Middle frontal gyrus (tissue), 1 donor: Measurements from ENCODE around the gene C9orf50.

Experiments
- DNase-seq: peaks from one replicate; pipeline ENCODE4 v3.0.0-alpha.2; 2015; ENCODE audit warnings: low spot score; ENCODE audit errors: extremely low spot score

C9orf50 gene

DNA sequence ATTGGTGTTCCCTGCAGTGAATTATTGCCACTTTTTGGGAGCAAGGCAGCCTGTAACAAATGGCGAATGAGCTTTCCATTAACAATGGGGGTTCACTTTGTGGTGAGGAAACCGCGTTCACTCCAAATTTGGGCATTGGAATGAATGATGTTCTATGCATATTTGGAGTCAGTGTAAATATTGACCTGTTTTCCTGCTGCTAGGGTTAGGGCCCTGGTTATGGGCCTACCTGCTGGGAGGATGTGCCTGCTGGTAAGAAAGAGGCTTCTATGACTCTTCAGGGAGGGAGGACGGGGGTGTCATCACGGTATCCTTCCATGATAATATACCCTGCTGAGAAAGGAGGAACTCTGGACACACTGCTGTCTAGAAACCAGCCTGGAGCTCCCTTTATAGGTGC, 29.0 kb downstream of the C9orf50 start:
- no peak for DNase-seq

DNA sequence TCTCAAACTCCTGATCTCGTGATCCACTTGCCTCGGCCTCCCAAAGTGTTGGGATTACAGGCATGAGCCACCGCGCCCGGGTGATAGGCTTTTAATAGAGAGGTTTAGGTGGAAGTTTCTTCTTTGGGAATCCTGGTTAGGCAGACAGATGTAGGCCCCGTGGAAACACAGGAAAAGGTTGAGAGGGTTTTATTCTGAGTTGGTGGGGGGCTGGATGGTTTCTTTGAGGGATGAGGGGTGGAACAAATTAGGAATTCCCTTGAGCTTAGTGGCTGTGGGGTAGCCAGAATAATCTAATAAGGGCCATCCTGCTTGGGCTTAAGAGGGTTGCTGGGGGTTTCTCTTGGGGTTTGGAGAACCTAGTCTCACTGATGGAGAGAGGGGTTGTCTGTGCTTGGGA, 30.4 kb downstream of the C9orf50 start:
- no peak for DNase-seq

DNA sequence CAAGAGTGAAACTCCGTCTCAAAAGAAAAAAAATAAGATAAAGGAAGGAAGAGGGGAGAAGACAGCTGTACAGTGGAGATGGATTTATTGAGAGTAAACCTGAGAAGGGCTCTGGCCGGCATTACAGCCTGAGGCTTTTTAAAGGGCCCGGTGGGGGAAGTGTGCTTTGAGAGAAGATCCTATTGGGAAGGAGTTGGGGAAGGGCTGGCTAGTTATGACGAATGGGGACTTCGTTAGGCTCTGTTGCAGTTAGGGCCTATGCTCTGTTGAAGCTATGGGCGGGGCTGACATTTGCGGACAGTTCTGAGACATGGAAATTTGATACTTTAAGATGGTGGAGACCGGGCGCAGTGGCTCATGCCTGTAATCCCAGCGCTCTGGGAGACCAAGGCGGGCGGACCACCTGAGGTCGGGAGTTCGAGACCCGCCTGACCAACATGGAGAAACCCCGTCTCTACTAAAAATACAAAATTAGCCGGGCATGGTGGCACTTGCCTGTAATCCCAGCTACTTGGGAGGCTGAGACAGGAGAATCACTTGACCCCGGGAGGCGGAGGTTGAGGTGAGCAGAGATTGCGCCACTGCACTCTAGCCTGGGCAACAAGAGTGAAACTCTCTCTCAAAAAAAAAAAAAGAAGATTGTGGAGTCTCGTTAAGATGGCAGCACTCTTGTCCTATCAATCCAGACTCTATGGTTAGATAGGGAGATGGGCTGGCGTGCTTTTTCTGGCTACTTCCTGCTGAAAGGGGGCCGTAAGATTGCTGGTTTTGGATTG, 33.2 kb downstream of the C9orf50 start:
- no peak for DNase-seq

DNA sequence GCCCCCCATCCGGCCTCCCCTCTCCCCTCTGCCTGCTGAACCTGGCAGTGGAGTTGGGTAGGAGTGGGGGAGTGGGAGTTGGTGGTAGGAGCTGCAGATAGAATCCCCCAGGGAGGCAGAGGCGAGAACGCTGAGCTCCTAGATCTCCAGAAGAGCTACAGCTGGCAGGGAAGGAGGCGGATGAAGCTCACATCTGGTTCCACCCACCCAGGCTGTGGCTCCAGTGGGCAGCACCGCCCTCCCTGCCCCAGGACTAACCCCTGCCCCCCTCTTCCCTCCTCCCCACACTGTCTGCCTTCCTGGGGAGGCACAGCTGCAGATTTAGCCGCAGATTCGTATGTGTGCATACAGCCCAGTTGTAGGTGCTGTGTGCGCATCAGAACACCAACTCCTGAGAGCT, 34.2 kb downstream of the C9orf50 start:
- DNase-seq, result no peak

DNA sequence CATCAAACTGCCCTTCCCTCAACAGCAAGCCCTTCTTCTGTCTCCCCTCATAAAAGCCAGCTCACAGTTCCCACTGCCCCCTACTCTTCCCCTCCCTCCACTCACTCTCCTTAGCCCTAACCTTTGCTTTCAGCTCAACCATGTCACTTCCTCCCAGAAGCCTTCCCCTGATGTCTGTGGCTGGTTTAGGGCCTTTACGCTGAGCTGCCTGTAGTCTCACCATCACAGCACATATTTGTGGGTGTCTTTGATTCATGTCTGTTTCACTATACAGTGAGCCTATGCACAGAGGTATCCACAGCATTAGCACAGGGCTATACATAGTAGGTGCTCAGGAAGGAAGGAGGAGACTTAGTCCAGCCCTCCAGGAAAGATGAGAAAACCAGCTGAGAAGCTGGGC, 34.7 kb downstream of the C9orf50 start:
- no peak for DNase-seq

DNA sequence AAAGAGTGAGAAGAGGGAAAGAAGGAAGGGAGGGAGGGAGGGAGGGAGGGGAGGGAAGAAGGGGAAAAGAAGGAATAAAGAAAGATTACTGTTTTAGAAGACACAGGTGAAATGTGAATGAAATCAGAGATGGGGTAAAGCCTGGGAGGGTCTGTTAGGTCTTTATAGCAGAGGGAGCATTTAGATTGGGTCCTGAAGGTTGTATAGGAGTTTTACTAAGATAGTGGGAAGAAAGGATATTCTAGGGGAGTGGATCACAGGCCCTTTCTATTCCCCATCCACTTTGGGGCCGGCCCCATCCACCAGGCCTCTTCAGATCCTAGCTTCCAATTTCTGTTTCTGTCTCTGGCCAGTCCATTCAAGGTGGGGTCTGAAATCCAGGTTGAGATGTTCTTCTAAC, 35.5 kb downstream of the C9orf50 start:
- DNase-seq, result no peak

DNA sequence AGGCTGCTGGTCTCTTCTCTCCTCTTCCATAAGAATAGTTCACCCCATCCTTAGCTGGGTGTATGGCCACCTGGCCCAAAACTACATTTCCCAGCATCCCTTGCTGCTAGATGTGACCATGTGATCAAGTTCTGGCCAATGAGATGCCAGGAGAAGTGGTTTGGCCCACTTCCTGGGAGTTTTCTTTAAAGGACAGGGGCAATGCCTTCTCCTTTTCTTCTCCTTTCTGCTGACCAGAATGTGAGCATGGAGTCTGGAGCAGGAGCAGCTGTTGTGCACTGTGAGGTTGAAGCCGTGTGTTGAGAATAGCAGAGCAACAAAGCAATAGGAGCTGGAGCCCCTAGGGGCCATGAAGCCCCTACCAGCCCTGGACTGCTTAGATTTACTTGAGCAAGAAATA, 36.8 kb downstream of the C9orf50 start:
- DNase-seq, result peak; percentile 83

DNA sequence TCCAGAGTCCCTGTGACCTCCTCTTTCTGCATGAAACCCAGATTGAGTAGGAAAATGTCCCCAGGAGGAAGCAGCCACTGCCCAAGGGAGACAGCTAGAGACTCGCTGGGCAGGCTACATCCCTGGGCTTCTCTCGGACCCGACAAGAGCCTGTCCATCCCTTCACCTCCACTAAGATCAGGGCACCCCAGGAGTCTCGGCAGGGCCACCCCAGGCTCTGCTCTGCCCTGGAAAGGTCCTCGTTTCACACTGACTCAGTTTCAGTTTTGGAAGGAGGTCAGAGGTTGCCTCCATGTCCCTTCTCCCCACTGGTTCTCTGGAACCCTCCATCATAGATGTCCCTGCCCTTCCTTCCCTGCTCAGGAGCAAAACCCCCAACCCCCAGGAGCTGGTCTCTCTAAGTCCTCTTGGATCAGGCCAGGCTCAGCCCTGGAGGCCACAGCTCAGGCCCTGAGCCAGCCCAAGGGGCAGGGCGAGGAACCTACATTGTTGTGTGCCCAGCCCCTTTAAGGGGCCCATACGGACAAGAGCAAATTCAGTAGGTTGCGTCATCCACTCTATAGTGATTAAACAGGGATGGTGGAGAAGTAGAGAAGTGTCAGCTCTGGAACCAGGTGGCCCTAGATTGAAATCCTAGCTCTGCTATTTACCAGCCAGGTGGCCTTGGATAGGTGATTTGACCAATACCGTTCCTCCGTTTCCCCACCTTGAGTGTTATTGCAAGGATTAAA, 37.4 kb downstream of the C9orf50 start:
- no peak for DNase-seq

DNA sequence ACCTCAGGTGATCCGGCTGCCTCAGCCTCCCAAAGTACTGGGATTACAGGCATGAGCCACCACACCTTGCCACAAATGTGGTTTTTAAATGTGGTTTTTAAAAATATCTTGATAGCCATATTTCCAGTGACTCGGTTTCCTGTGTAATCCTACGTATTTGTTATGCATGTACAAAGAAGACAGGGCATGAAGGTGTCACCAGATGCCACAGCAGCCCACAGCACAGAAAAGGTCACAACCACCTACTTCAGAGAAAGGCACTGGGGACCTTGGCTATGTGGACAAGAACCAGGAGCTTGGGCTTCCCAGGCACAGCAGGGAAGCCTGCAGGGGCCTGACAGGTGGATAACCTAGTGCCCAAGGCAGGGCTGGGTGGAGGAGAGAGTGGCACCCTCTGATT, 38.0 kb downstream of the C9orf50 start:
- DNase-seq, result no peak

DNA sequence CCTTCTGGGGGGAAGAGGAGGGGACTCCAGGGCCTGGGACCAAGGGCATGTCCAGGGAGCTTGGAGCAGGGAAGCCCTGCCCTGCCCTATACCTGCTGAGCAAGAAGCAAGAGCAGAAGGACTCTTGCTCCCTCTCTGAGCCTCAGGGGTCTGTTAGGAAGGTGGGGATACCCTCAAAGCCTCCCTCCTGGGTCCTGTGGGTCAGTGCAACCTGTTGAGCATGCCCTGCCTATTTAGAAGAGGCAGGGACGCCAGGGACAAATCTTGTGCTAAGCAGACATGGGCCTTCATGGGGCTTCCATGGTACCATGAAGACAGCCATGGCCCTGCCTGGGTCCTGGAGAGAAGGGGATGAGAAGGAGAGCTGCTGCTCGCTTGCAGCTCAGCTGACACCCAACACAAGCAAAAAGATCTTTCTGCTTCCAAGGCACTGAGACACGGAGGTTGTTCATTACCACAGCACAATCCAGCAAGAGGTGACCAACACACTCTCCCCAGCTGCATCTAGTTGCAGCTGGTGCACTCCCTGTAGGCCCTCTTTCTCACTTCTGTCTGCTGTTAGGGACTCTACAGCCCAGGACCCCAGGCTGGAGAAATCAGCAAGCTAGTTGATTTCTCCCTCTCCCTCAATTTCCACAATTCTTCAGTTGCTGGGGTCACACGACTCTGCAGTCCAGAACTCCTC, 39.3 kb downstream of the C9orf50 start:
- no peak for DNase-seq

DNA sequence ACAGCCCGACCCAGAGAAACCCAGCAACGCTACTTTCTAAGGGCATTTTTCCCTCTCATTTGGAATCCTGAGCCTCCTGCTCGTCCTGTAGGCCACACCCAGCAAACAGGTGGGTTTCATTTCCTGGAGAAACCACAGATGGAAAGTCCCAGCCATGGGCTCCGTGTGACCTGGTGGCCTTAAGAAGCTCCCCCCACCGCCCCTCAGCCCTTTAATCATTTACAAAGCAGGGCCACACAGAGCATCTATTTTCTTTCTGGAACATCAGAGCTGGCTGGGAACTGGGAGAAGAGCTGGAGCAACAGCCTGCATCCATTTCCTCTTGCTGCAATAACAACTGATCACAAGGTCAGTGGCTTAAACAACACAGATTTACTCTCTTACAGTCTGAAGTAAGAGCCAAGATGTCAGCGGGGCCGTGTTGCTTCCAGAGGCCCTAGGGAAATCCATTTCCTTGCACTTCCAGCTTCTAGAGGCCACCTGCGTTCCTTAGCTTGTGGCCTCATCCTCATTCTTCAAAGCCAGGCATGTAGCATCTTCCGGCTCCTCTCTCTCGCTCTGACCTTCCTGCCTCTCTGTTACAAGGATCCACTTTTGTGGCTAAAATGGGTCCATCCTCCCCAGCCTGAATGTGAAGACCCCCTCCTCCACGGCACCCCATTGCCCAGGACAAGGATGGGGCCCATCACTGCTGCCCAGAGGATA, 40.5 kb downstream of the C9orf50 start:
- no peak for DNase-seq

DNA sequence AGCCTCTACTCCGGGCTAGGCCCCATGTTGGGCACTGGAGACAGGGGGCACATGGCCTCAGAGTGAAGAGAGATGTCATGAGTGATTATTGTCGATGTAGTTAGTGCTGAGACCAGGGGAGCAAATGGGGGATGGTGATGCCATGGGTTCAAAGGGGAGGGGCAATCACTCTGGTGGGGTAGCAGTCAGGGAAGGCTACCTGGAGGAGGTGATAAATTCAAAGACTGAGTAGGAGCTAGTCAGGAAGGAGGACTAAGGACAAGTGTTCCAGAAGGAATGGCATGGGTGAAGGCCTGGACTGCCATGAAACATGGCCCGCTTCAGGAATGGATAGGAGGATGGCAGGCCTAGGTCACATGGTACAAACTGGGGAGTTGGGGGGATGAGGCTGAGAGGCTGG, 41.6 kb downstream of the C9orf50 start:
- DNase-seq, result no peak

DNA sequence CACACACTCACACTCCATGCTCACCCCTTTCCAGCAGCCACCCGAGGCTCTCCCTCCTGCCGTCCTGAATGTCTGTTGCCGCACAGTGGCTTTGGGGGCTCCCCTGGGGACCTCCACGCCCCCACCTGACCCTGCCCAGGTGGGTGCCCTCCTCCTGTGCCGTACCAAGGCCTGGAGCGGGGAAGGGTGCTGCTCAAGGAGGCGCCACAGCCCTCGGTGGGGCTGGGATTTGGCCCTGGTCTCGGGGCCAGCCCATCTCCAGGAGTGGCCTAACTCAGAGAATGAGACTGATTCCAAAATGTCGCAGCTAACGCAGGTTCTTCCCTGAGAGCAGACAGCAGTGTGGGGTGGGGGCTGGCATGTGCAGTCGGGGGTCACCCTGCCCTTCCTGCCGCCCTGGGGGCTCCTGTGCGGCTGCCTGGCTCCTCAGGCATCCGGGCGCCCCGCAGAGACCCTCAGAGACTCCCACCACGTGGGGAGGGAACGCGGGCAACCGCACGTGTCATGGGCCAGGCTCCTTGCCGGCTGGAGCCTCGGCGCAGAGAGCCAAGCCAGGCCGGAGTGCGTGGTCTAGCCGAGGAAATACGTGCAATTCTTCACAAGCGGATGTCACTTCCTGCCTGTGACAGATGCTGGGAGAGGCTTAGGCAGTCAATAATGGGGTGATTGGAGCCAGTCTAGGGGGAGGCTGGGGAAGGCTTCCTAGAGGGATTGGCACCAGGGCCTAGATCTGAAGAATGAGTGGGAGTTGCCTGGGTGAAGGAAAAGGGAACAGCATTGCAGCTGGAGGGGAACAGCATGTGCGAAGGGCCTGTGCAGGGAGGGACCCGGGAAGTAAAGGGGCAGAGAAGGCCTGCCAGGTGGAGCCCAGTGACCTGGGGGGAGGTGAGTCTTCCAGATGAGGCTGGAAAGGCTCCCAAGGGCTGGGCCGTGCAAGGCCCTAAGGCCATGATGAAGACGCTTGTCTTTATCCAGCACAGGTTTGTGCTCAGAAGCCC, 44.1 kb downstream of the C9orf50 start:
- no peak for DNase-seq

DNA sequence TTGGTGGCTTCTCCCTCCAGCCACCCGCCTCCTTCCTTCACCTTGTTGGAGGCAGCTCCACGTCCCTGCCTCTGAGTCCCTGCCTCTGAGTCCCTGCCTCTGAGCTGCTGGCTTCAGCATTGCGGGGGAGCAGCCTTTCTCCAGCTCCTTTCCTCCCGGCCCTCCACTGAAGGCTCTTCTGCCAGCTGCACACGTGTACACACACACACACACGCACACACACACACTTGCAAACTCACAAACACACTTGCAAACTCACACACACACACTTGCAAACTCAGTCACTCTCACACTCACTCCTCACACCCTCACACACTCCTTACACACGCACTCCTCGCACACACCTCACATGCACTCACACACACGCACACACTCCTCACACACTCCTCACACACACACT, 45.1 kb downstream of the C9orf50 start:
- DNase-seq, result no peak

DNA sequence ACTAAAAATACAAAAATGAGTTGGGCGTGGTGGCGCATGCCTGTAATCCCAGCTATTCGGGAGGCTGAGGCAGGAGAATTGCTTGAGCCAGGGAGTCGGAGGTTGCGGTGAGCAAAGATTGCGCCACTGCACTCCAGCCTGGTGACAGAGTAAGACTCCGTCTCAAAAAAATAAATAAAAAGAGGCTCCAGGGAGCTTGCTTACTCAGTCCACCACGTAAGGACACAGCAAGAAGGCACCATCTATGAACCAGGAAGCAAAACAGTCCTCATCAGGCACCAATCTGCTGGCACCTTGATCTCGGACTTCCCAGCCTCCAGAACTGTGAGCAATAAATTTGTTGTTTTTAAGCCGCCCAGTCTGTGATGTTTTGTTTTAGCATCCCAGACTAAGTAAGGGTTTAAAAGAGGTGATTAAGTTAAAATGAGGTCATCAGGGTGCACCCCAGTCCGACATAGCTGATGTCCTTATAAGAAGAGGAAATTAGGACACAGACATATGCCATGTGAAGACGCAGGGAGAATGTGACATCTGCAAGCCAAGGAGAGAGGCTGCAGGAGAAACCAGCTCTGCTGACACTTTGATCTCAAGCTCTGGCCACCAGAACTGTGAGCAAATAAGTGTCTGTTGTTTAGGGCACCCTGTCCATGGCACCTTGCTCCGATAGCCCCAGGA, 45.9 kb downstream of the C9orf50 start:
- DNase-seq, result no peak

DNA sequence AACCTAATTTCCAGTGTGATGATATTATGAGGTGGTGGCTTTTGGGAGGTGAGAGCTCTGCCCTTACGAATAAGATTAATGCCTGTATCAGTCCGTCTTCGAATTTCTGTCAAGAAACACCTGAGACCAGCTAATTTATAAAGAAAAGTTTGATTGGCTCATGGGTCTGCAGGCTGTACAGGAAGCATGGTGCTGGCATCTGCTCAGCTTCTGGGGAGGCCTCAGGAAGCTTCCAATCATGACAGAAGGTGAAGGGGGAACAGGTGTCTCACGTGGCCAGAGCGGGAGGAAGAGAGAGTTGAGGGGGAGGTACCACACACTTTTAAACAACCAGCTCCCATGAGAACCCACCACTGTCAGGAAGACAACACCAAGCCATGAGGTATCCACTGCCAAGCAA, 46.9 kb downstream of the C9orf50 start:
- no peak for DNase-seq

DNA sequence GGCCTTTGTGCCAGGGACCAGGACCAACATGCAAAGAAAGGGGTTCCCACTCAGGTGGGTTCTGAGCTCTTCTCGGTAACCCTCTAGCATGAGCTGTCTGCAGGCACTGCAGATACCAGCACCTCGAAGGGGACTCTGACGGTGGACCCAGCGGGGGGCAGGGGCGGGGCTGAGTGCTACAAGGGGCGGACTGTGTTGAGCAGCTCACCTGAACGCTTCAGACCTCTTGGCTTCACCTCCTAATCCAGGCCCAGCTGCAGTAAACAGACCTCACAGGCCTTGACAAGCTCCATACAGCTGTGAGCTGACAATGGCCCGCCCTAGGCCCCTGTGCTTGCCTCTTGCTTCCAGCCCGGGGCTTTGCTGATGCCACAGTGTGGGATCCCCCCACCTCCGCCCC, 48.4 kb downstream of the C9orf50 start:
- no peak for DNase-seq

DNA sequence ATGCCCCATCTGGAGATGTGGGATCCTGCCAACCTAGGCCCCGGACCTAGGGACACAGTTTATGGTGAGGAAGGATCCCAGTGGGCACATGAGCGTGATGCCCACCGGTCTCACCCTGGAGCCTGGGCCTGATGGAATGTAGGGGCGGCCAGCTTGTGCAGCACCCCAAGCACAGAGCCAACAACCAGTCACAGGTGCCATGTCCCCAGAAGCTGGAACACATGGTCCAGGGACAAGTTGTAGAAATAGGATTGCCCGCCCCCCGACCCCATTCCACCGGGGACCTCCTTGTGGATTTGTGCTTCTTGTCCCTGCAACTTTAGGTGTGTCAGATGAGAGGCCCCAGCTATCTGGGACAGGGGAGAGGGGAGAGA, 48.9 kb downstream of the C9orf50 start:
- no peak for DNase-seq

DNA sequence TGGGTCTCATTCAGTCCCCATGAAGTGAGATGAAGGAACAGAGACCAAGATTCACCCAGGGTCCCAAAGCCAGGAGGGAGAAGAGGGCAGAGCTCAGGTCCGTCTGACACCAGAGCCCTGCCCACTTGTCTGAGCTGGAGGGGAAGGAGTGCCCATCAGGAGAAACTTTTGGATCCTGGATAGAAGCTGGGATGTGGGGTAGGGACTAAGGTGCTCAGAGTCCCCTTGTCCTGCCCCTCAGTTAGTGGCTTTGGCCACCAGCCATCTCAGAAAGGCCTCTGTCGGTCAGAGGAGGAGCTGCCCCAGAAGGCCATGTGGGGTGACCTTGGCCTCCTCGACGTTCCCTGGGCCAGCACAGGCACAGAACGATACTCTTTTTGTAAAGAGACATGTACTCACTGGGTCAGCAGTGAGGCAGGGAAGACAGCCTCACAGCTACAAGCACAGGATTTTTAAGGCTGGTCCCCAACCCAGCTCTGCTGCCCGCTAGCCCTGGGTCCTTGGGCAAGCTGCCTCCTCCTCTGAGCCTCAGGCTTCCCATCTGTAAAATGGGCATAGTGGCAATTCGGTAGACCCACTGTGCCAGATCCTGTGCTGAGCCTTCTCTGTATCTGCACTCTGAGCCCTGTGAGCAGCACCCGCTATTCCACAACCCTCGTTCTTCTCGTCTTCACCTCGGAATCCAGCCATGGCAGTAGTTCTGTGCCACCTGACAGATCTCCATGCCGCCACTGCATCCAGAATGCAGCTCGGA, 49.4 kb downstream of the C9orf50 start:
- no peak for DNase-seq
